HT1080 (cell line): ENCODE results near the gene SATB2. TPM values are rescaled to one million over a fixed set of nuclear protein-coding genes. Genes with fewer than 3 reads are reported as not detected.

Experiments
- DNase-seq: peaks from one replicate; pipeline ENCODE4 v3.0.0-alpha.2; 2015; ENCODE audit warnings: low read depth
- polyA plus RNA-seq, 2 experiments: library from polyadenylated mRNA; depleted of rRNA; stranded (reverse); fragments of >200 nt; gene quantifications; 2 replicates each; pipeline ENCODE4 v1.2.3, GENCODE V29; 2015
- total RNA-seq: library from RNA; depleted of rRNA; stranded (reverse); fragments of >200 nt; shearing (Covaris generic); gene quantifications from 2 replicates; pipeline ENCODE4 v1.2.3, GENCODE V29; 2014; rRNA removed

The SATB2 gene
- 9.2 and 14.5 TPM in 2 replicates for total RNA-seq
- polyA plus RNA-seq (2015; cell fraction: cytosol; rRNA removed) = 6.2 and 7.9 TPM in 2 replicates
- polyA plus RNA-seq (2015; cell fraction: nucleus; rRNA removed) = 11.9 and 16.3 TPM in 2 replicates

DNA sequence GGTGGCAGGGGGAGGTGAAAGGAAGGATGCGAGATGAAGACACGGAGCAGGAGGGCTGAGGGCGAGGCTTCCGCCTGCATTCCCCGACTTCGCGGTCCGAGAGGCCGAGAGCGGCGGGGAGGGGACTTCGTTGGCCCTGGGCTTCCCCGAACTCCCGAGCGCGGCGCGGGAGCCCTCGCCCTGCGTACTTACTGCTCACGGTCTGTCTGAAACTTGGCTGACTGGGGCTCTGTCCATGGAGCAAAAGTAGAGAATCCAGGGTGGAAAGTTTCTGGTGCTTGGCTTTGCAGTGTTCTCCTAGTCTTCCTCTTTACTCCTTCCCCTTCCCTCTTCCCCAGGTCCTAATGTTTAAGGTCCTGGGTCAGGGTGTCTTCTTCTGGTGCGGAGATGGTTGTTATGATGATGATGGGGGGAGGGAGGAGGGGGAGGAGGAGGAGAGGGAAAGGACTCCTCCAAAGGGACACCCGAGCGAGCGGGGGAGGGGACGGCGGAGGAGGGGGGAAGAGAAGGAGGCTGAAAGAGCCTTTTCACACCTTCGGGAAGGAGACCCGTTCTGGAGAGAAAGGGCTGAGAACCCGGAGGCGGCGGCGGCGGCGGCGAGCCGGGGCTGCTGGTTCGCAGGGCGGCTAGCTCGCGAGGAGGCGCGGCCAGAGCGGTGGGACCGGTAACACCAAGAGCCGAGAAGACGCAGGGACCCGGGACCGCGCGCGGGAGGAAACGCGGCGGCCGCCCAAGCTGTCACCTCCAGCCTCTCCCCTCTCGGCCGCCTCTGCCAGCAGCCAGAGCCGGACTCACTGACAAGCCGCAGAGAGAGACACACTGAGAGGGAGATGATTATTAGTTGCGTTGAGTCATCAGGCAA, at the start of gene SATB2:
Gene SATB2, minus strand, starts transcription at position 793 of the 862 bp plus-strand sequence. CDS start 1,902 bp downstream, outside the sequence.
- peak; percentile 80 for DNase-seq

DNA sequence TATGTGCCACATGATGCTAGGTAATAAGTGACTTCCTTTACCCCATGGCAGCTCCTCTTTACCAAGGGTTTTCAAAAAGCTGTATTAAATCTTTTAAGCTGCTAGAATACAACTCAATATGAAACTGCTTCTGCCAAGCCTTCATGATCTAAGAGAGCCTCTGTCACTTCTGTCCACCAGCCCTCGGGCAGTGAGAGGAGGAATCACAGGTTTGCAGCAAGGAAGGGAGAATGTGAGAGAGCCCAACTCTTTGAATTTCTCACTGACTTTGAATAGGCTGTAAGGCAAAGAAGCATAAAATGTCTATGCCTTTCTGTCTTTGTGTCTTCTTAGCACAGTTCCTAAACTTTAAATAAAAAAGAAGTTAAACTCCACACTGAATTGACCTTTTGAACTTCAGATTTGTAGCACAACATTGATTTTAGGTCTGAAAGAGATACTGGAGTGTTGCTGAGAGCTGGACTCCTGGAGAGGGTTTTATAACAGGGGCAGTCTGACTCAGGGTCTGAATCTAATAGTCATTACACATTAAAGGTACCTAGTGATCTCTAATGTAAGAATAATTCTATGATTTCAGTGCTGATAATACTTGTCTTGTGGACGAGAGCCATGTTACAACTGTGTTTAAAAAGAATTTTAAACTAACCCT, 48.1 kb upstream of the SATB2 start:
- DNase-seq = no peak

DNA sequence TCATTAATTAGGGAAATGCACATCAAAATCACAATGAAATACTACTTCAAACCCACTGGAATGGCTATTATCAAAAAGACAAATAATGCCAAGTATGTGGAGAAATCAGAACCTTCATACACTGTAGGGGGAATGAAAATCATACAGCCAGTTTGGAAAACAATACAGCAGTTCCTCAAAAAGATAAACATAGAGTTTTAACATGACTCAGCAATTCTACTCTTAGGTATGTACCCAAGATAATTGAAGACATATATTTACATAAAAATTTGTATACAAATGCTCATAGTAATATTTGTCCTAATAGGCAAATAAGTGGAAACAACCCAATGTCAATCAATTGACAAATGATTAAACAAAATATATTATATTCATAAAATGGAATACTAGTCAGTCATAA, 45.4 kb upstream of the SATB2 start:
- DNase-seq = no peak

DNA sequence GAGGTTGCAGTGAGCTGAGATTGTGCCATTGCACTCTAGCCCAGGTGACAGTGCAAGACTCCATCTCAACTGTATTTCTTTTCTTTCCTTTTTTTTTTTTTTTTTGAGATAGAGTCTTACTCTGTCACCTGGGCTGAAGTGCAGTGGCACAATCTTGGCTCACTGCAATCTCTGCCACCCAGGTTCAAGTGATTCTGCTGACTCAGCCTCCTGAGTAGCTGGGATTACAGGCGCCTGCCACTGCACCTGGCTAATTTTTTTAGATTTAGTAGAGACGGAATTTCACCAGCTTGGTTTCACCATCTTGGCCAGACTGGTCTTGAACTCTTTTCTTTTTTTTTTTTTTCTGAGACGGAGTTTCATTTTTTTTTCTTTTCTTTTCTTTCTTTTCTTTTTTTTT, 41.3 kb upstream of the SATB2 start:
- no peak for DNase-seq

DNA sequence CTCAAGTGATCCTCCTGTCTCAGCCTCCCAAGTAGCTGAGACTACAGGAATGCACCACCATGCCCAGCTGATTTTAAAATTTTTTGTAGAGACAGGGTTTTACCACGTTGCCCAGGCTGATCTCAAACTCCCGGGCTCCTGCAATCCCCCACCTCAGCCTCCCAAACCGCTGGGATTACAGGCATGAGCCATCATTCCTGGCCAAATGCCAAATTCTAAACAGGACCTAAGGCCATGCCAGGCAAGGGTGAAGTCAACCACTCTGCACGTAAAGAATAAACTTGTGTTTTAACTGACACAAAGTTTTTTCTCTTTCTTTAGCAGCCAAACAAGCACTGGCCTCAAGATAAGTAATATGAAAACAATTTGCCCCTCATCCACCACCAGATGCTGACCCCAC, 37.4 kb upstream of the SATB2 start:
- DNase-seq = peak; percentile 45

DNA sequence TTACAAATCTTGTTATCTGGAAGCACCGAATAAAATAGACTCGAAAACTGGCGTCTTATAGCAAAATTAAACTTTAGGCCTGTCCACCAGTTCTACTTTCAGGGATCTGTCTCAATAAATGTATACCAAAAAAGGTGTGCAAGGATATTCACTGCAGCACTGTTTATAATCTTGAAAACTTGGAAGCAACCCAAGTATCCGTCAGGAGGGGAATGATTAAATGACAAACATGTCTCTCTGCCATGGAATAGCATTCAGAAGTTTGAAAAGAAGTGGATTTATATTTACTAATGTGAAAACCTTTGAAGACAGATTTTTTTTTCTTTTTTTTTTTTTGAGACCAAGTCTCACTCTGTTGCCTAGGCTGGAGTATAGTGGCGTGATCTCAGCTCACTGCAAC, 32.3 kb upstream of the SATB2 start:
- DNase-seq = no peak

DNA sequence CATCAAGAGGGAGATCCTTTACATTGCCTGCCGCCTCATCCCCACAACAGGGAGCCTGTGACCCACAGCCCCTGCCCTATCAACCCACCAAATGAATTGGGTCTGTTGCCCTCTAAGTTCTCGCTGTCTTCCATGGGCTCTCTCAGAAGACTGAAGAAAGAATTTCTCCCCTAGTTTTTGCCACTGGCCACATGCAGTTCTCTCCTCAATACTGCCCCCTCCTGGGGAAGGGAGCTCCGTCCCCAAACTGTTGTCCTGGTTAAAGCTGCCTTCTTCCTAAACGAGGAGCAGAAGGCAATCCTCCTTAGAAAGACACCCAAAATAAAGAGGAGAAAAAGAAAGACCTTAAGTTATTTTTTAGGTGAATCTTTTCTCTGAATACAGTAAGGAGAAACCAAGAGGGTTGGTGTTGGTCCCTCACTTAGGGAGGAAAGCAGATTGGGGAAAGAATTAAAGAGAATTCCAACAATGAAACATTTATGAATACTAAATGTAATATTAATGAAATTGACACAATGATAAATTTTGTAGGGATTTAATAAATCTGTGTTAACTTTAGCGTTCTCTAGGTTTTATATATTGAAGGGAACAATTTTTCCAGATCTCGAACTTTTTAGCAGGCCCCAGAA, 31.1 kb upstream of the SATB2 start:
- peak; percentile 49 for DNase-seq

DNA sequence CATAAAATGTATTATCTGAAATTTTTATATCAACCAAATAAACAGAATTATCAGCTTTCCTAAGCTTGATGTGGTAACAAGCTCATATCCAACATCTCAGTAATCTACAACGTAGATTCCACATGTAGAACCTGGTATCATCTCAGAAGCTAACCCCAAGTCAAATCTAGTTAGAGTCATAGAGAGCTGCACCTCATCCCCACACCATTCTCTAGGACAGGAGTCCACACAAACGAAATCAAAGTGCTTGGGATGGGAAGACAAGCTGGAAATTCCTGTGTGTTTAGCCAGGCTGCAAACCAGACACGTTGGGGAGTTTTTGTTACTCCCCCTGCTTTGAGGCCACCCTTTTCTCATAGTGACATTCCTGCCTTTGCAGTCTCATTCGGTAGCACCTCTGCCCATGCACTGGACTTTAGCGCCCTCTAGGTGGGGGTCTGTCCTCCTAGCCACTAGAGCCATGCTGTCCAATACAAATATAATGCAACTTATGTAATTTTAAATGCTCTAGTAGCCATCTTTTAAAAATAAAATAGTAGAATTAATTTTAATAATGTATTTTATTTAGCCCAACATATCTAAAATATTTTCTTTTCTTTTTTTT, 28.1 kb upstream of the SATB2 start:
- DNase-seq = peak; percentile 56

DNA sequence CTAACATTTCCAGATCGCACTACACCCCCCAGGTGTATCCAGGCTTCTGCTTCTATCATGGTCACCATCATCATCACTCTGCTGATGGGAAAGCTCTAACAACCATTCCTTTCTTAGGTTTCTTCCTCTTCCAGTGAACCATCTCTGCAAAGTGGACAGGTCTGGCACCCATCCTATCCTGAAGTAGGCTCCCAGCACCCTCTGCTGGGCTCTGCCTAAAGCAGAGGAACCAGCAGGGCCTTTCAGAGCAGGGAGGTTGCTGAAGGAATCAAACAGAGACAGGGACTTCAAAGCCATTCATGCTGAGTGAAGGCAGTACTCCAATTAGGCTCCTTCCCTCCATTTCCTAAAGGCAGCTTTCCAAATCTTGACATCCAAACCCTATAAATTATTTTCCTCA, 27.2 kb upstream of the SATB2 start:
- DNase-seq = peak; percentile 24

DNA sequence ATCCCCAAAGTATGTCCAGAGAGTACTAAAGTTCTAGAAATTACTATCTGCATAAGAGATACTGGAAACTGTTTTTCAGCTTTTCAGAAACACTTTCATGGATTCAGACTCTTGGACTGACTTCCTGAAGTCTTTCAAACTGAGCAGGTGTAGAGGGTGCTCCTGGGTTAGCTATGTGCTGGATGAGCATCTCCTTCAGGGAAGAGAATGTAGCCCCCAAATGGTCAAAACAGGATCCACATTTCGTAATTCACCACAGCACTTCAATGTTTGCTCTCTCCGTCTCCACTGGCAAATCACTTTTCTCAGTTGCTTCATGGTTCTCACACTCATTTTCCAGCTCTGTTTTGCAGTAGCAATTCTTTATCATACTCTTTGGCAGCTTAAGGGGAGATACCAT, 23.2 kb upstream of the SATB2 start:
- no peak for DNase-seq

DNA sequence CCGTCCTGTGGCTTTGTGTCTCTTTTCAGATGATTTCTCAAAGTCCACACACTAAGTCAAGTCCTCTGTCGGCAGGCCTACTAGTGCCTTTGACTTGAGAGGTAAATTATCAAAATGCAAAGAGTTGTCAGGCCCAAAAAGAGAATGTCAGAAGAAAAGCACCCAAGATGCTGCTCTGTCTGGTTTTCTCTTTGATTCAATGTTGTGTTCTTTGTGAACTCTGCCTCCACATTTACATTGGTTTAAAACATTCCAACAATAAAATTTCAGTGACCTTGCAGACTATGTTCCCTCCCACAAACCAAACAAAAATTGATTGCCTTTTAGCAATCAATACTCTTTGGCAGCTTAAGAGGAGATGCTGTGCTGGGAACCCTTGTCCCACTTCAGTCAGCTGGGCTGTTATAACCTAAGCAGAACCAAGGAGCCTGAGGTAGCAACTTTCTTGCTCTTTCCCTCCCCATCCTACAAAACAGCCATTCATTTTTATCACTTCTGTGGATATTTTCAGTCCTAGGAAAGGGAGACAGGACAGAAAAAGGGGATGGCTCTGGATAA, 19.6 kb upstream of the SATB2 start:
- no peak for DNase-seq

DNA sequence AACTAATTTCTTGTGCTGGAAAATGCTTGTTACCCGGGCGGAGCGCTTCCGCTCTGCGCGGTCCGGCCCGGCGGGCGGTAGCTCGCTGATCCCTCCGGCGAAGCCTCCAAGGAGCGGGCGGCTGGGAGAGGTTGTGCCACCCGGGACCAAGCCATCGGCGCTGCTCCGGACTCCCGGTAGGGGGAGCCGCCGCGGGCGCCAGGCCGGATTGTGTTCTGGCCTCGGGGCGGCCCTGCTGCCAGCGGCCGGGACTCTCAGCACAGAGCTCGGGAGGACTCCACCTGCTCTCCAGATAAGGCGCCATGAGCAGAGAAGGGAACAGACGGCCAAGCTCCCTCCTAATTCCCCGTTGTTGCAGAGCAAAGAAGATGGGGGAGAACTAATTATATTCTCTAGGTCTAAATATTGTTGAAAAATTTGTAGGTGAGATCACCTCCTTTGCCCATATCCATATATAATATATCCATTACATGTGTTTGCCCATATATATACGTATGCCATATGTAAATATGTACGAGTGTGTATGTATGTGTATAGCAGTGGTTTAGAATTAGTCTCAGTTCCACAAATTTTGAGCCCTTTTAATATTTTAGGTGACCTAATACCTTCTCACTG, 13.8 kb upstream of the SATB2 start:
- DNase-seq = peak; percentile 72

DNA sequence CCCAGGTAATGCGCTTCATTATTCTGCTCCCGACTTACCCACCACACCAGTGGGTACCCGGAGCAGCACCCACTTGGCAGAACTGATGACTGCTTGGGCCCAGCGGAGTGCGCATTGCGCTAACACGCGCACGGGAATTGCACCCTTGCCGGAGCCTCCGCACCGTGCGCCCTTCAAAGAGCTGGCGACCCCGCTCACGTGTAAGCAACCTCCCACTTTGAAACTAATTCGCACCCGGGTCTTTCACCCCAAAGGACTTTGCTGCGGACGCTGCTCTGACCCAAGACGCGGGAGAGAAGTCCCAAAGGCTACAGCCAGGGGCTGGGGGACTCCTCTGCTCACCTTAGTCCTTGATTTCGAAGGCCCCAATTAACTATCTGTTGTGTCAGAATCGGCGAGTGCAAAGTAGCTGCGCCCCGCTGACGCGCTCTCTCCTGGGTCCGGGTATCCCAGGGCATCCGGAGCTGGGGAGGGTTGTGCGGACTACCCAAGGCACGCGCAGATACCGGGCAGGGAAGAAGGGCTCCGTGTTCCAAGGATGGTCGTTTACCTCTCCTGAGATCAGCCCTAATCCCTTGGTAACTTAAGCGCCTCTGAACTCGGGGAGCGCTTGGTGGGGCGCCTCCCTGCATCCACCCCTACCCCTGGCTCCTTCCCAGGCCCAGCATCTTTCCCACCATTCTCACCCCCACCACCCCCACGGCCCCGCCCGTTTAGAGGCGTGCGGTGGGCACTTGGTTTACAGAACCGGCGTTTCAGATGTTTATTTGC, 13.1 kb upstream of the SATB2 start:
- no peak for DNase-seq

DNA sequence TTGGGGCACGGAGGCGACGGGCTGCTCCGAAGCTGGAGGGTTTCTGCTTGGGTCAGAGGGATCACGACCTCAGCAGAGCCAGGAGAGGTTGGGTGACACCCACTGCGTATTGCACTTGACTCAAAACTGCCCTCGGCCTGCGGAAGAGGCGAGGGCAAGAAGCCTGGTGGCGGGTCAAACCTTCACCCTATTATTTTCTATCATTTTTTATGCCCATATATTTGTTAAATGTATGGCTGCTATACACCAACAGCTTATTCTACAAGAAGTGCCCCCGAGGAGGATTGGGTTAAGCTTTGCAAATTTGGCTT, 12.6 kb upstream of the SATB2 start:
- DNase-seq = no peak

DNA sequence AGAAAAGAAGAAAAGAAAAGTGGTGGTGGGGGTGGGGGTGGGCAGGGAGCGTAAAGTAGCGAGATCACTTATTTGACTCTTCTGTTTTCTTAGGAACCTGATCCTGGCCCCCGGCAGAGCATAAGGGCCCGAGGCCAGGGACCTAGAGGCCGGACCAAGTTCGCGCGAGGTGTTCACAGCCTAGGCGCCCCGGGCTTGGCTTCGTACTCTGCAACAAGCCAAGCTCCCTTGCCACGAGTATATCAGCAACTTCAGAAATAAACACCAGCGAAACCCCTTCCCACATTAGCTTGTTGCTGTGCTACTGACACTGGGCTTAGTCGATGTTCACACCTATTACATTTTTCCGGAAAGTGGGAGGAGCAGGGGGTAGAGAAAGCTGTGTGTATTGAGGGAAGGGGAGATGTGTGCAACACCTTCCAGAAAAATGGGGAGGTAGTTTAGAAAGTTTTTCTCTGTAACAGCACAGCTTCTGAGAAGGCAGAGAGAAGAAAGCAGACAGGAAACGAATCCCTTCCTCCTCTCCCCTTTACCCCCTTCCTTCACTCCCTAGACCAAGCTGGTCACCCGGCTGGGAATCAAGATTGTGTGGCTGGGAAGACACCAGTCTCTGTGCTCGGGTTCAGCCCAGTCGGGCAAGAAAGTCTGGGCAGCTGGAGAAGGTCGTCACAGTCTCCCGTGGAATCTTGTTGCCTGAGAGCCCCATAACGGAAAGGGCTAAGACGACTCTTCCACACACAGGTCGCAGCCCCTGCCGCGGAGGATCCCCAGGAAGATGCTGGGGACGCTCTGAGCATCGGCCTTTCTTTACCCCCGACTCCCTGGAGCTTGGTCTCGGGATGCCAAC, 12.0 kb upstream of the SATB2 start:
- no peak for DNase-seq

DNA sequence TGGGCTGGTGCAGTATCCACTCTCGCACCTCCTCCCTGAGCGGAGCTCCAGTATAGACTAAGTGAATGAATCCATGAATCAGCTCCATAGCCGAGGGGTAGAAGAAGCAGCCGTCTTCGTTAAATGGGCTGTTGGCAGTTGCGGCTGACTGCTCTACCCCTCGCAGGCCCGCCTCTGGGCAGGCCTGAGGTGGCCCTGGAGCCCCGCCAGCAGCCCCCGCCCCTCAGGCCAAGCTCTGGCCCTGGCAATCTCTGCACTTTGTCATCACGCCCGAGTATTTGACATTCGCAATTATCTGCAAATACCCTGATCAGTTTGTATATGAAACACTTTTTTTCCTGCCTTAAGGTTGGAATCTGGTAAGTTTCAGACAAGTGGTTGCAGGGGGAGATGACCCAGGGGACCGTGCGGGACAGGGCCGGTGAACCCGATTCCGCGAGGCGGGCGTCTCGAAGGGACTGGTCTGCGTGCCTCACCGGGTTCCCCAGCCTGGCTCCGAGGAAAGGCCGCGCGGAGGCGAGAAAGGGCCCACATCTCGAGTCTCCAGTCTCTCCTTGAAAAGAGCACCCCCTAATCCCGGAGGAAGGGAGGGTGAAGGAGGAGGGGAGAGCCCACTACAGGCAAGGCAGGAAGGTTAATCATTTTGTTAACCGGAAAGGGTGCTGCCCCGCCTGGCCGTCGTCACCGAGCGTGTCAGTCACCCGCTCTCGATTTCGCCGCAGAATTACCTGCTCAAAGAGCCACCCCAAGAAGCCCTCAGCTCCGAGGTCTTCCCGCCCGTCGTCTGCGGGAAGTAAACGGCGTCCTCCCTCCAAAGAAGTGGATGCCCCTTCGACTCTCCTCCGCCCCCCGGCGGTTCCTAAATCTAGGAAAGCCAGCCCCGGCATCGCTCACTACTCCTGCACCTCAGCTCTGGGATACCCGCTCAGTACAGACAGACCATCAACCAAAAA, 11.1 kb upstream of the SATB2 start:
- DNase-seq = no peak

DNA sequence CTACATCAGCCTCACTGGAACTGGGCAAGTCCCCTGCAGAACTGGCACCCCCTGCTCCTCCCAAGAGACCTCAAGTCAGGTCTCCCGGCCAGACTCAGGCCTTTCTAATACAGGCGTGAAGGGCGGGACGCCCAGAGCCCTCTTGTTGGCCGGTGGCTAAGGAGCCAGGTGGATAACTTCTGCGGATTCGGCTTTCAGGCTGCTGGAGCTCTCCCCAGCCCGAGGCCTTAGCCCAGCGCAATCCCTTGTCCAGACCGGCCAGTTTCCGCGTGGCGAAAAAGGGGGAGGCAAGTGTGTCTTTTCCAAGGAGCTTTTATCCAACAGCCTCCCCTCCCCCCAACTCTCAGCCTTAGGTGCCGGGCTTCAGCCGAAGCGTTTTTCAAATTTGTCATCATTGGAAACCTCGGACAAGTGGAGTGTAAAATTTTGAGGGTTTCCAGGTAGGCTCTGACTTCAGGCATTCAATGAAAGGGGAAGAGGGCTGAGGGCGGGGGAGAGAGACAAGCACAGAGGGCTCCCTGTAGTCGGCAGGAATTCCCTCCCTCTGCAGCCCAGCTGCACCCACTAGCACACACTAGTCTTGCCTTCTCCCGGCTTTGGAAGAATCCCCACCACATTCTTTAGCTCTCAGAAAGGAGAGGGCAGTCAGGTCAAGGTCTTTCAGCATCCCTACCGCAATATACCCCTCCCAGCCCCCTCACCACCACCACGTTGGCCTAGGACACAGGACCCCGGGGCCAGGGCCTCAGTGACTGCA, 9.5 kb upstream of the SATB2 start:
- no peak for DNase-seq

DNA sequence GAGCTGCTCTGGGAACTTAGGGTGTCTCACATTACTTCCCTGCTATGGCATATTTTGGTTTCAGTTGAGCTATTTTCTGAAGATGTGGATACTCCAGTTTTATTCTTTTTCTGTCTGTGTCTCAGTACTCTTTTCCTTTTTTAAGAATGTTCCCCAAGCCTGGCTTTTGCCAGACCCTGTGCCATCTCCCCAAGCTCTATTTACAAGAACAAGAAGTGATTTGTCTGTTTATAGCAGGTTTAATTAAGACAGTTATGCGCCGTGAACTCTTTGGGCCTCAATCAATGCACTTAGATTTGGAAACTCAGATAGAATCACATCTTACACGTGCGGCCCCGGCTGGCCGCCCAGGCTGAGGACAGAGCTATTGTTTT, 8.9 kb upstream of the SATB2 start:
- DNase-seq = no peak
